SK-N-MC (cell line): ENCODE measurements around the gene OCA2.

Source experiments
- EZH2 ChIP-seq: fragments of 200-600 bp; sonication (generic); IDR thresholded peaks from one replicate; pipeline ENCODE4 v1.6.1; 2017; ENCODE audit warnings: antibody characterized with exemption
- FOXP2 ChIP-seq: optimal IDR thresholded peaks from 2 replicates; pipeline ENCODE3; 2011; ENCODE audit warnings: mild to moderate bottlenecking, moderate library complexity; ENCODE audit not compliant: insufficient read depth; ENCODE audit errors: extremely low read length, control extremely low read depth
- POLR2AphosphoS5 ChIP-seq: IDR thresholded peaks from 2 replicates; pipeline ENCODE4 v1.6.1; 2012; ENCODE audit warnings: mild to moderate bottlenecking, low read depth, low read length, borderline replicate concordance

DNA sequence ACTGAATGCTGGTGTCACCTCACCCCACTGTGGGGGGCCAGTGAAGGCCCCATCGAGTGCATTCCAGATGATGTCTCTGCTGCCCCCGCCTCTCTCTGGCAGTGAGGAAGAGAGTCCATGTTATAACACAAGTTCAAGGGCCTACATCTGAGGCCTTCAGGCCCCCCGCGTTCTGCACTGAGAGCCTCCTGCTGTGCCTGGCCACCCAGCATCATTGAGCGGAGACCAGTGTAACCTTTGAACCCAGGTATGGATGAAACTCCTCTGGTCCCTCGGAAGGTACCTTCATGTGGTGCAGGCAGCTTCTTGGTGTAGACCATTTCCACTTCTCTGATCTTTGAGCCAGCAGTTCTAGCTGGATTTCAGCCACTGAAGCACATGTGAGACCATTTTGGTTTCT is 324.9 kb downstream of the OCA2 start:
- TF ChIP-seq POLR2AphosphoS5 (no peak), EZH2 (no peak), FOXP2 (no peak)
